ENCODE results near the gene NSD1.

The NSD1 gene

GRCh38 chr5:177117441-177118045, 16.0 kb upstream of the NSD1 start:
- H3K36me3 ChIP-seq (ENCODE audit: insufficient read depth, low read length): no peaks in the 10 kb centered on the region
- no peaks in the 10 kb centered on the region for H3K9me3 ChIP-seq (ENCODE audit: low read length)
- no peak overlapping the region for H3K27ac ChIP-seq (ENCODE audit: low read depth, low read length)
- peak overlapping the region in 1 of 2 donors; percentile 37 for H3K4me3 ChIP-seq (ENCODE audit: low read depth in 1 of 2, low read length in 2 of 2)
- no peak overlapping the region for H3K9ac ChIP-seq (ENCODE audit: low read length)
- peaks cover 13% of the 10 kb centered on the region for H3K4me1 ChIP-seq (ENCODE audit: insufficient read depth, low read length)
- no peaks in the 10 kb centered on the region for H3K27me3 ChIP-seq (ENCODE audit: control insufficient read depth in 1 of 2, insufficient read depth in 2 of 2, low read length in 2 of 2)

GRCh38 chr5:177122566-177122965, 11.0 kb upstream of the NSD1 start:
- Histone ChIP-seq H3K27ac (ENCODE audit: low read depth, low read length) (no peak overlapping the region), H3K4me3 (ENCODE audit: low read depth in 1 of 2, low read length in 2 of 2) (no peak overlapping the region), H3K36me3 (ENCODE audit: insufficient read depth, low read length) (no peaks in the 10 kb centered on the region), H3K9me3 (ENCODE audit: low read length) (no peaks in the 10 kb centered on the region), H3K27me3 (ENCODE audit: control insufficient read depth in 1 of 2, insufficient read depth in 2 of 2, low read length in 2 of 2) (no peaks in the 10 kb centered on the region), H3K9ac (ENCODE audit: low read length) (no peak overlapping the region), H3K4me1 (ENCODE audit: insufficient read depth, low read length) (no peaks in the 10 kb centered on the region)

GRCh38 chr5:177123789-177124485, 9.6 kb upstream of the NSD1 start:
- Histone ChIP-seq H3K9me3 (ENCODE audit: low read length) (no peaks in the 10 kb centered on the region), H3K27ac (ENCODE audit: low read depth, low read length) (no peak overlapping the region), H3K9ac (ENCODE audit: low read length) (no peak overlapping the region), H3K36me3 (ENCODE audit: insufficient read depth, low read length) (no peaks in the 10 kb centered on the region), H3K27me3 (ENCODE audit: control insufficient read depth in 1 of 2, insufficient read depth in 2 of 2, low read length in 2 of 2) (no peaks in the 10 kb centered on the region), H3K4me3 (ENCODE audit: low read depth in 1 of 2, low read length in 2 of 2) (no peak overlapping the region), H3K4me1 (ENCODE audit: insufficient read depth, low read length) (no peaks in the 10 kb centered on the region)

- no peak overlapping the region for H3K9ac ChIP-seq (ENCODE audit: low read length)
- no peaks in the 10 kb centered on the region for H3K36me3 ChIP-seq (ENCODE audit: insufficient read depth, low read length)
- H3K27me3 ChIP-seq (ENCODE audit: control insufficient read depth in 1 of 2, insufficient read depth in 2 of 2, low read length in 2 of 2): no peaks in the 10 kb centered on the region
- H3K4me3 ChIP-seq (ENCODE audit: low read depth in 1 of 2, low read length in 2 of 2): no peak overlapping the region
- no peaks in the 10 kb centered on the region for H3K4me1 ChIP-seq (ENCODE audit: insufficient read depth, low read length)
- no peaks in the 10 kb centered on the region for H3K9me3 ChIP-seq (ENCODE audit: low read length)
- H3K27ac ChIP-seq (ENCODE audit: low read depth, low read length): no peak overlapping the region
Measured at GRCh38 chr5:177124486-177124991, 9.0 kb upstream of the NSD1 start.

GRCh38 chr5:177126771-177127170, 6.8 kb upstream of the NSD1 start:
- Histone ChIP-seq H3K27ac (ENCODE audit: low read depth, low read length) (no peak overlapping the region), H3K4me1 (ENCODE audit: insufficient read depth, low read length) (no peaks in the 10 kb centered on the region), H3K27me3 (ENCODE audit: control insufficient read depth in 1 of 2, insufficient read depth in 2 of 2, low read length in 2 of 2) (no peaks in the 10 kb centered on the region), H3K9ac (ENCODE audit: low read length) (no peak overlapping the region), H3K9me3 (ENCODE audit: low read length) (no peaks in the 10 kb centered on the region), H3K4me3 (ENCODE audit: low read depth in 1 of 2, low read length in 2 of 2) (no peak overlapping the region), H3K36me3 (ENCODE audit: insufficient read depth, low read length) (no peaks in the 10 kb centered on the region)

GRCh38 chr5:177128551-177128981, 5.0 kb upstream of the NSD1 start:
- no peaks in the 10 kb centered on the region for H3K27me3 ChIP-seq (ENCODE audit: control insufficient read depth in 1 of 2, insufficient read depth in 2 of 2, low read length in 2 of 2)
- H3K27ac ChIP-seq (ENCODE audit: low read depth, low read length): no peak overlapping the region

GRCh38 chr5:177130211-177131018, 3.2 kb upstream of the NSD1 start:
- Histone ChIP-seq H3K4me1 (ENCODE audit: insufficient read depth, low read length) (peaks cover 8% of the 10 kb centered on the region), H3K9ac (ENCODE audit: low read length) (no peak overlapping the region), H3K27ac (ENCODE audit: low read depth, low read length) (no peak overlapping the region), H3K36me3 (ENCODE audit: insufficient read depth, low read length) (peaks cover 5% of the 10 kb centered on the region), H3K4me3 (ENCODE audit: low read depth in 1 of 2, low read length in 2 of 2) (no peak overlapping the region), H3K9me3 (ENCODE audit: low read length) (no peaks in the 10 kb centered on the region), H3K27me3 (ENCODE audit: control insufficient read depth in 1 of 2, insufficient read depth in 2 of 2, low read length in 2 of 2) (no peaks in the 10 kb centered on the region)

More at GRCh38 chr5:177128551-177128981, 5.0 kb upstream of the NSD1 start:
- Histone ChIP-seq H3K4me1 (ENCODE audit: insufficient read depth, low read length) (no peaks in the 10 kb centered on the region), H3K9me3 (ENCODE audit: low read length) (no peaks in the 10 kb centered on the region), H3K4me3 (ENCODE audit: low read depth in 1 of 2, low read length in 2 of 2) (no peak overlapping the region), H3K9ac (ENCODE audit: low read length) (no peak overlapping the region), H3K36me3 (ENCODE audit: insufficient read depth, low read length) (no peaks in the 10 kb centered on the region)

- peaks cover 11% of the 10 kb centered on the region for H3K36me3 ChIP-seq (ENCODE audit: insufficient read depth, low read length)
- no peaks in the 10 kb centered on the region for H3K27me3 ChIP-seq (ENCODE audit: control insufficient read depth in 1 of 2, insufficient read depth in 2 of 2, low read length in 2 of 2)
- no peak overlapping the region for H3K27ac ChIP-seq (ENCODE audit: low read depth, low read length)
- no peak overlapping the region for H3K9ac ChIP-seq (ENCODE audit: low read length)
- H3K9me3 ChIP-seq (ENCODE audit: low read length): no peaks in the 10 kb centered on the region
- peaks cover 14% of the 10 kb centered on the region for H3K4me1 ChIP-seq (ENCODE audit: insufficient read depth, low read length)
- no peak overlapping the region for H3K4me3 ChIP-seq (ENCODE audit: low read depth in 1 of 2, low read length in 2 of 2)
Measured at GRCh38 chr5:177131019-177131320, 2.6 kb upstream of the NSD1 start.

- Histone ChIP-seq H3K9me3 (ENCODE audit: low read length) (no peaks in the 10 kb centered on the region), H3K27ac (ENCODE audit: low read depth, low read length) (peak overlapping the region; percentile 29)
Measured at GRCh38 chr5:177131352-177132135, 2.0 kb upstream of the NSD1 start.

GRCh38 chr5:177132136-177133095, 1.2 kb upstream of the NSD1 start:
- no peaks in the 10 kb centered on the region for H3K27me3 ChIP-seq (ENCODE audit: control insufficient read depth in 1 of 2, insufficient read depth in 2 of 2, low read length in 2 of 2)
- peak overlapping the region; percentile 53 to 55 for H3K4me3 ChIP-seq (ENCODE audit: low read depth in 1 of 2, low read length in 2 of 2)
- H3K9ac ChIP-seq (ENCODE audit: low read length): no peak overlapping the region
- peaks cover 21% of the 10 kb centered on the region for H3K36me3 ChIP-seq (ENCODE audit: insufficient read depth, low read length)
- H3K27ac ChIP-seq (ENCODE audit: low read depth, low read length): peak overlapping the region; percentile 93
- H3K4me1 ChIP-seq (ENCODE audit: insufficient read depth, low read length): peaks cover 28% of the 10 kb centered on the region
- H3K9me3 ChIP-seq (ENCODE audit: low read length): no peaks in the 10 kb centered on the region

More at GRCh38 chr5:177131352-177132135, 2.0 kb upstream of the NSD1 start:
- H3K4me3 ChIP-seq (ENCODE audit: low read depth in 1 of 2, low read length in 2 of 2): no peak overlapping the region
- H3K36me3 ChIP-seq (ENCODE audit: insufficient read depth, low read length): peaks cover 16% of the 10 kb centered on the region
- peaks cover 19% of the 10 kb centered on the region for H3K4me1 ChIP-seq (ENCODE audit: insufficient read depth, low read length)
- H3K27me3 ChIP-seq (ENCODE audit: control insufficient read depth in 1 of 2, insufficient read depth in 2 of 2, low read length in 2 of 2): no peaks in the 10 kb centered on the region
- H3K9ac ChIP-seq (ENCODE audit: low read length): no peak overlapping the region
